Left colon (tissue), 2 donors: Measurements from ENCODE around the gene TPGS1. TPM values are rescaled to one million over a fixed set of nuclear protein-coding genes. Genes with fewer than 3 reads are reported as not detected.

Experiments
- ATAC-seq: fragments of 200-7000 bp; cut with Tn5 transposase; one replicate; pipeline ENCODE4 v1.9.1; 2020; ENCODE audit warnings: mild to moderate bottlenecking, moderate library complexity
- DNase-seq, 2 donors: peaks; one replicate each; pipeline ENCODE4 v3.0.0-alpha.2; 2020
- intact Hi-C, 2 donors: fragments of 100-400 bp; cut with DNase I in 1 of 2; cut with micrococcal nuclease in 1 of 2; formaldehyde crosslinking; loops; one replicate each; pipeline versions ENCODE4 v1.11.2 to v1.14.0; 2022; cut with DNase I, micrococcal nuclease
- total RNA-seq, 2 donors: library from RNA; stranded (reverse); fragmentation: NEBNext Ultra II Directional; extraction: Animal tissue kit (Norgen Biotek cat#: 25700); gene quantifications; one replicate each; pipeline ENCODE4 v1.2.1, GENCODE V29; 2021
- donor health status: DM: no; HTN: no; CAD: no.
- donor health status: DM: yes; HTN: yes; CAD: no.

TPGS1 gene
- total RNA-seq, 2 donors from 2014 or later = 17.4 to 19.9 TPM

GRCh38 chr19:532561-533363 lies 25.5 kb downstream of the TPGS1 start:
- intact Hi-C loops = no loop called here
- DNase-seq = peak; percentile 59 to 71
- ATAC-seq = peak; percentile 36

GRCh38 chr19:533364-534058 lies 26.2 kb downstream of the TPGS1 start:
- ATAC-seq (no peak), DNase-seq (no peak)
- intact Hi-C loops = no loop called here

- intact Hi-C loops = no loop called here
- ATAC-seq (no peak), DNase-seq (no peak)
Measured at GRCh38 chr19:534088-534487, 26.8 kb downstream of the TPGS1 start.

GRCh38 chr19:535017-535835 lies 27.9 kb downstream of the TPGS1 start:
- no peak for ATAC-seq
- intact Hi-C loops = no loop called here
- DNase-seq = no peak

GRCh38 chr19:536031-536880 lies 29.0 kb downstream of the TPGS1 start:
- DNase-seq (no peak), ATAC-seq (no peak)
- intact Hi-C loops = no loop called here

GRCh38 chr19:536881-537404 lies 29.6 kb downstream of the TPGS1 start:
- DNase-seq (no peak), ATAC-seq (no peak)
- intact Hi-C loops = no loop called here

GRCh38 chr19:538641-539428 lies 31.5 kb downstream of the TPGS1 start:
- intact Hi-C loops = no loop called here
- DNase-seq (no peak), ATAC-seq (no peak)

GRCh38 chr19:539429-540030 lies 32.2 kb downstream of the TPGS1 start:
- DNase-seq = no peak
- no peak for ATAC-seq
- intact Hi-C loops = no loop called here

- DNase-seq (no peak), ATAC-seq (no peak)
- intact Hi-C loops = no loop called here
Measured at GRCh38 chr19:540867-541637, 33.8 kb downstream of the TPGS1 start.

GRCh38 chr19:541699-542098 lies 34.4 kb downstream of the TPGS1 start:
- intact Hi-C loops = no loop called here
- ATAC-seq (no peak), DNase-seq (no peak)

GRCh38 chr19:542173-542866 lies 35.0 kb downstream of the TPGS1 start:
- intact Hi-C loops = no loop called here
- DNase-seq (no peak), ATAC-seq (peak; percentile 9)

GRCh38 chr19:543910-544608 lies 36.8 kb downstream of the TPGS1 start, which contains the start of gene GZMM:
Gene GZMM, plus strand, starts transcription at chr19:544053. Its CDS starts 19 bp downstream, at chr19:544072.
- no peak for DNase-seq
- intact Hi-C loops = no loop called here
- peak; percentile 34 for ATAC-seq

- DNase-seq = no peak
- no peak for ATAC-seq
- intact Hi-C loops = no loop called here
Measured at GRCh38 chr19:547117-547516, 39.8 kb downstream of the TPGS1 start.

- ATAC-seq = no peak
- intact Hi-C loops = no loop called here
- no peak for DNase-seq
Measured at GRCh38 chr19:547836-548720, 40.8 kb downstream of the TPGS1 start.
